RPMI7951 (cell line): Measurements from ENCODE around the gene MEPE. TPM values are rescaled to one million over a fixed set of nuclear protein-coding genes. Genes with fewer than 3 reads are reported as not detected.

Source experiments
- DNase-seq: peaks from one replicate; pipeline ENCODE4 v3.0.0-alpha.2; 2012; ENCODE audit warnings: low read depth
- total RNA-seq: library from RNA; depleted of rRNA; stranded (reverse); fragments of >200 nt; shearing (Covaris generic); gene quantifications from 2 replicates; pipeline ENCODE4 v1.2.3, GENCODE V29; 2014; rRNA removed

The MEPE gene
- not detected in 2 replicates for total RNA-seq

DNA sequence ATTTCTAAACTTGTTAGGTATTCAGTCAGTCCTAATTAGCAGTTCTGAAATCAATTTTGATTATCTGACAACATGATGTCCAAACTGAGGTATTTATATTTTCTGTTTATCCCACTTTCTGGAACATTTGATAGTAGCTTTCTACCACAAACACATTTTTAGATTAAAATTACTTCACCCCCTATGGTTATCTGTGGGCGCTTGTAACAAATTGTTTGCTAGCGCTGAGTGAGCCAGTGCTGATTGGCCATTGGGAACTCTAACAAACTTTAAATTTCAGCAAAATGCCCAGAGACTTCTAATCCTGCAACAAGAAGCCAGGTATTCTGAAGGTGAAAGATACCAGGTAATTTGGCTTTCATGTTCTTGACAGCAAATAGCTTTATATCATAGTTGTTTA, at the start of gene MEPE:
Gene MEPE, plus strand, starts transcription at position 301 of the 400 bp plus-strand sequence. CDS start 1,746 bp downstream, outside the sequence.
- no peak for DNase-seq

DNA sequence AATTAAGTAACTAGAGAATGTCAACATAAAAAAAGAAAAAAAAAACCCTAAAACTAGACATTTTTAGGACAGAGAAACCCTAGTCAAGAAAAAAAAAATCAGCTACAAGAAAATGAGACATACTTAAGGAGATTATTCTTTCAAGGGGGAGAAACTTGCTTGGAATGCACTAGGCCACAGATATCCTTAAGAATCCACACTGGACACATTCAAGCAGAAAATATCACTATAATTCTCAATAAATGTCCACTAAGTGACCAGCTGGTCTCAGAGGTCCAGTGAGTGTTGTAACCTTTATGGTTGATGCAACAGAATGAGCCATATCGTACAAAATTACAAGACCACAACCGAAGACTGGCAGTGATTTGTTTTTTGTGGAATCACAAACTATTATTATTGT, 49.0 kb upstream of the MEPE start:
- no peak for DNase-seq

- DNase-seq: no peak
Observed at GRCh38 chr4:87785731-87786509, 46.8 kb upstream of the MEPE start.

DNA sequence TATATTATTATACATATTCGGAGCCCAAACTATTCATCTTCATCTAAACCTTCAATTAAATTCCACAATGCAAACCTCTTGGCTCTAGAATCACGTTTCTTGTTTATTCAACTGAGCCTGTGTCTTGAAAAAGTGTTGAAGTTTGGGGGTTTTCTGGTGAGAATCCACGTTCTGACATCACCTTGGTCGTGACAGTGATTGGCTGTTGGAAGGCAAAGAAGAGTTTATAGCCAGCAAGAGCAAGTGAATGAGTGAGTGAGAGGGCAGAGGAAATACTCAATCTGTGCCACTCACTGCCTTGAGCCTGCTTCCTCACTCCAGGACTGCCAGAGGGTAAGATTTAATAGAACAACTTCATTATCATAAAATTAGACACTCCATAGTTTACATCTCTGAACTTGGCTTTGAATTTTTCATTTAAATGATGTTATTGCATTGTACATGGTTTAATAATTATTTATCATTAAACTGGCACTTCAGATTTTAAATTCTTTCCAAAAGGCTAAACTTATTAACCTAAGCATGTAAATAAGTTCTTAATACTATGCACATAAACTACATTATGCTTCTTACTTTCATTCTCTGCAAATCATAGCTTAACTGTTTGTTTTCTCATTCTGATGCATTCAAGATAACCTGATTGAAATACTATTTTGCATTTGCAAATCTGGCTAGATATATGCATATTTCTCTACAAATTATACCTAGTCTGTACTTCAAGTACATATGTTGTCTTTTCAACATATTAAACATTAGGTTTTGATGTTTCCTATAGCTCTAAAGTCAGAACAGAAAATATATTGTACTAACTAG, 33.3 kb upstream of the MEPE start, which contains the start of gene IBSP:
Gene IBSP, plus strand, starts transcription at position 254 of the 813 bp plus-strand sequence. CDS start 2,808 bp downstream, outside the sequence.
- no peak for DNase-seq

DNA sequence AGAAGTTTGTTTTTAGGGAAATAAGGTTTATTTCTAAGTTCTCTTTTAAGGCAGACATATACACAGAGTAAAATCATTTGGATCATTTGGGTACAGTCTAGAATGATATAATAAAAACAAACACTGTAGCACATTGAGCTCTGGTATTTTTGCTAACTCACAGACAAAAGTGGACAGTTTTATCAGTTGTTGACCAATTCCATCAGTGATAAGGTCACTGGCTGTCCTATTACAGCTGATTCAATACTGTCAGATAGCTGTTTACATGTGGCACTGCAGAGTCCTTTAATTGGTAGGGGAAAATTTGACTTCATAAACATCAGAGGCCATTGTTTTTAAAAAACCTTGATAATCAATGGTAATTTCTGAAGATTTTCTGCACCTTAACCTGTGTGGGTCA, 29.9 kb upstream of the MEPE start:
- DNase-seq: no peak

DNA sequence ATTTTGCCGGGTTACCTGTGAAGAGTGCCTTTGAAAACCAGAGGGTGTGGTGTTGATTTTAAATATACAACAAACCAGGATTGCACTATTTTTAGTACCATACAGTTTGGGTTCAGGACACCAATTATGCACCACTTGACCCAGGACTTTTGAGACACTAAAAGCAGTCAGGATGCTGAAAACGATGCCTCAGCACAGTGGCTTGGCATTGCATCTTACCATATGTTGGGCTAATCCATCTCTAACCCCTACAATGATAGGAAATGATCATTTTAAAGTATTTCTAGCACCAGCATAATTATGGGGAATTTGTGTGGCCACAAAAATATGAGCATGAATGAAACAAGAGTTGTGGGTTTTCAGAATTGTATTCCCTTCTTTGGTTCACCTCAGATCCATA, 29.3 kb upstream of the MEPE start:
- DNase-seq: no peak

DNA sequence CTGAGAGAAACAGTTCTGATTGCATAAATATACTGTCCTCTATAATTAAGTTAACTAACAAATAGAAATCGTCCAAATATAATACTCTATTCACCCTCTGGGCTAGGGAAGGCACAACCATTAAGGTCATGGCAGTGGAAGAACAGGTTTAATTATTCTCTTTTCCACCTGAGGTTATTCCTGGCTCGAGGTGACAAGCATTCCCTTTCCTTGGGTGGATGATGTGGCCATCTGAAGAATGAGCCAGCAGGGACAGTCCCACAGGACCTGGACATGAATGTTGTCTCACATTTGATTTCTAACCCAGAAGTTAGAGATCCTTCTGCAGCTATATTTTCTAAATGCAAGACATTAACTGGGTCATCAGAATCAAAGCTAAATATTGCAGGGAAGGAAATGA, 27.9 kb upstream of the MEPE start:
- no peak for DNase-seq

DNA sequence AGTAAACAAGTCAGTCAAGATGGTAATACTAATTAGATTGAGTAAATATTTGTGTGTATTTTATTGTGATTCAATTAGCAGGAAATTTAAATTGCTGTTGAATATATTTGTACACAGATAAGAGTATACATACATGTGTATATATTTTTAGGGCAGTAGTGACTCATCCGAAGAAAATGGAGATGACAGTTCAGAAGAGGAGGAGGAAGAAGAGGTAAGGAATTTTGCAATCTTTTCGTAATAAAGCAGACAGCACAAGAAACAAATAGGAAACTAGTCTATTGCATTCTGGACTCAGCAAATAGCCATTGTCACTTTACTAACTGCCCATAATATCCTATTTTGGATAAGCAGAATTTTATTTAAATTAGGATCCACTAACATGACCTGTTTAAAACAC, 26.8 kb upstream of the MEPE start:
- peak; percentile 8 for DNase-seq

DNA sequence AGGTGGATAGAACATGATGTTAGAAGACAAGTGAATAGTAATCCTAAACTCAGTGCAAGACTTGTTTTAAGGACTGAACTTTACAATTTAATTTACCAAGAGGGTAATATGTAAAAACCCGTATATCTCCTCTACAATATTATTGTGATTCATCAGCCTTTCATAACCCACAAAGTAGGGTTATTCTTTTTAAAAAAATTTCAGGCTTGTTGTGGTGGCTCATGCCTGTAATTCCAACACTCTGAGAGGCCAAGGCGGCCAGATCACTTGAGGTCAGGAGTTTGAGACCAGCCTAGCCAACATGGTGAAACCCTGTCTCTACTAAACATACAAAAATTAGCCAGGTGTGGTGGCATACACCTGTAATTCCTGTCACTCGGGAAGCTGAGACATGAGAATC, 26.2 kb upstream of the MEPE start:
- no peak for DNase-seq

GRCh38 chr4:87807402-87807801, 25.4 kb upstream of the MEPE start:
- DNase-seq: no peak

DNA sequence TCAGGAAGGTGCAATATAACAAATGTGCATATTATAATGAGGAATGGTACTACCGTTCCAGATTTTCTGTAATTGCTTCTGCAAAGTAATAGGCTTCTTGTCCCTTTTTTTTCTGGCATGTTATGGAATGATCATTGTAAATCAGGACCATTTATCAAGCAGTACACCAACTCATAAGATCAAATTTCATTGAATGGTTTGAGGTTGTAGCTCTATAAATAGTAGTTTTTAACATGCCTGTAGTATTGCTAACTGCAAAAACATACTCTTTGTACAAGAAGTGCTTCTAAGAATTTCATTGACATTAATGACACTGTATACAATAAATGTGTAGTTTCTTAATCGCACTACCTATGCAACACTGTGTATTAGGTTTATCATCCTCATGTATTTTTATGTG, 20.8 kb upstream of the MEPE start:
- DNase-seq: no peak

GRCh38 chr4:87819281-87819919, 13.4 kb upstream of the MEPE start:
- peak; percentile 81 for DNase-seq

- no peak for DNase-seq
Observed at GRCh38 chr4:87823200-87823599, 9.6 kb upstream of the MEPE start.

GRCh38 chr4:87823724-87824123, 9.0 kb upstream of the MEPE start:
- no peak for DNase-seq

DNA sequence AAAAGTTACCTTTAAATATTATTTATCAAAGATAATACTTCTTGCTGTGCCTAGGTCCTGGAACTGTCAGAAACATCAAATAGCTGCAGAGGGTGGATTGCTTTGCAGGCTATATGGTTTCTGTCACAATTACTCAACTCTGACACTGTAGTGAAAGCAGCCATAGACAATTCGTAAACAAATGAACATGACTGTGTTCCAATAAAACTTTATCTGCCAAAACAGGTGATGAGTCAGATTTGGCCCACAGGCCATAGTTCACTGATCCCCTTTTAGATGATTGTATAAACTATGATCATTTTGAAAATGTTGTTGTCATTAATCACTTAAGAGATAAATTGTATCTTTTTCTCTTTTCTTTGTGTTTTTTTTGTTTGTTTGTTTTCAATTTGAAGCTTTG, 8.4 kb upstream of the MEPE start:
- no peak for DNase-seq

- no peak for DNase-seq
Observed at GRCh38 chr4:87834401-87834800, 1.6 kb downstream of the MEPE start.

- DNase-seq: no peak
Observed at GRCh38 chr4:87835197-87835596, 2.4 kb downstream of the MEPE start.

DNA sequence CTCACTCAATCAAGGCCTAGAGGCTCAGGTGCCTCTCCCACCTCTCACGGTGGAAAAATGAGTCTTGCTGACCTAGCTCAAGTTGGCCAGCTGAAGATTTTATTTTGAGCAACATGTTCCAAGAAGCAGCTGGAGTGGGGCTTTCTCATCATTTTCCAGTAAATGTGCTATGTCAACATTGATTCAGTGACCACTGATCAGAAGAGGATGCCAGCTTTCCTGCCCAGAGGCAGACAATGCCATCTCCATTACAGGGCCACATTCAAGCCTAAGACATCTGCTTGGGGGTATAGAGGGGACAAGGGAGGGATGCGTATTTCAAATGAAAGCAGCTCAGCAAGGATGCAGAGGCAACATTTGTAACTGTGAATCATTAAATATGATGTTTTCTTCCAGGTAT, 3.0 kb downstream of the MEPE start:
- DNase-seq: no peak

DNA sequence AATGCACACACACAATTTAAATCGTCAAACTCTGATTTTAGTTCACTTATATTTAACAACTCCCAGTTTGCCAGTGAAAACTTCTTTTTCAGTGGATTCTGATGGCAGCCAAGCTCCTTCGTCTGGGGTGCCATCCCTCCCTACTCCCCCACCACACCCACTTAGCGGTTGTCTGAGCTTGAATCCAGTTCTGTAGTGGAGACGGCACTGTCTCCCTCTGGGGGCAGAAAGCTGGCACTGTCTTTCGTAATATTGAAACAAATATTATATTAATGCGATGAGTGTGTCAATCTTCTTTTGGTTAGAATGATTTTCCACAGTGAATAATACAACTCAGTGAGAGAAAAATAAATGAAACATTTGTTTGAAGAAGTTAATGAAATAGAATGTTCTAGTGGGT, 5.4 kb downstream of the MEPE start:
- DNase-seq: peak; percentile 41

GRCh38 chr4:87838890-87839591, 6.3 kb downstream of the MEPE start:
- DNase-seq: peak; percentile 32

DNA sequence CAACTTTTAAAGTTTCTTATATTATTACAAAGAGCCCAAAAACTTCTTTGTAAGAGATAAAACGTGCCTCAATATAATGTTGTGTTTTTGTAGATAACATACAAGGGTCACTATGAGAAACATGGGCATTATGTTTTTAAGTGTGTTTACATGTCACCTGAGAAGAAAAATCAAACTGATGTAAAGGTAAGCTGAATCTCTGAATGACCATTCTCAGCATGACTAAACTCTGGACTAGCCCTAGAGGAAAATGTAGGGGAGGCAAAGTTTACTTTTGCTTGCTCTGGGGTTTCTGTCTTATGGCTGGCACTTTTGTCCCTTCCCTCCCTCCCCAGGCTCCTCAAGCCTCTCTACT, 6.8 kb downstream of the MEPE start:
- DNase-seq: no peak

DNA sequence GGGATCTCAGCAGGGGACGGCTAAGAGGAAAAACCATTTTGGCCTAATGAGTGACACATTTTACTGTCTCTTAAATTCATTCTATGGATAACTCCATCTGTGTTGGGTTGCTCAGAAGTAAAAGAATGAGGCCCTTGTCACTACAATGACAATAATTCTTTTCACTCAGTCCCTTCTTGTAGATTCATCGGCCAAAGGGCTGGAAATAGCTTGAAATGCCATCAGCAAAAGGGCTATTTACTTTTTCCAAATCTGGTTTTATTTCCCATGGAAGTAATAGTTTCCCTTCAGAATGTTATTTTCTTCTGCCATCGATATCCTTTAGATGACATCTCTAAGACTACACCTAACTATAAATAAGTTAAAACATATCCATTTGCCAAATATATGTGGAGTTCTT, 7.4 kb downstream of the MEPE start:
- DNase-seq: peak; percentile 16
